Measurements from ENCODE around the gene AJAP1.

AJAP1 gene

GRCh38 chr1:4730078-4730477, 75.7 kb downstream of the AJAP1 start:
- H3K4me3 ChIP-seq (replicated peaks in 1 of 2; ENCODE audit: low read depth in 2 of 2, low read length in 2 of 2), result no peak overlapping the region
- no peak for TF ChIP-seq CTCF (IDR thresholded peaks at IDR 0.05; ENCODE audit: low read depth, low read length)
- no peak for DNase-seq (ENCODE audit: low read depth in 2 of 2)

DNA sequence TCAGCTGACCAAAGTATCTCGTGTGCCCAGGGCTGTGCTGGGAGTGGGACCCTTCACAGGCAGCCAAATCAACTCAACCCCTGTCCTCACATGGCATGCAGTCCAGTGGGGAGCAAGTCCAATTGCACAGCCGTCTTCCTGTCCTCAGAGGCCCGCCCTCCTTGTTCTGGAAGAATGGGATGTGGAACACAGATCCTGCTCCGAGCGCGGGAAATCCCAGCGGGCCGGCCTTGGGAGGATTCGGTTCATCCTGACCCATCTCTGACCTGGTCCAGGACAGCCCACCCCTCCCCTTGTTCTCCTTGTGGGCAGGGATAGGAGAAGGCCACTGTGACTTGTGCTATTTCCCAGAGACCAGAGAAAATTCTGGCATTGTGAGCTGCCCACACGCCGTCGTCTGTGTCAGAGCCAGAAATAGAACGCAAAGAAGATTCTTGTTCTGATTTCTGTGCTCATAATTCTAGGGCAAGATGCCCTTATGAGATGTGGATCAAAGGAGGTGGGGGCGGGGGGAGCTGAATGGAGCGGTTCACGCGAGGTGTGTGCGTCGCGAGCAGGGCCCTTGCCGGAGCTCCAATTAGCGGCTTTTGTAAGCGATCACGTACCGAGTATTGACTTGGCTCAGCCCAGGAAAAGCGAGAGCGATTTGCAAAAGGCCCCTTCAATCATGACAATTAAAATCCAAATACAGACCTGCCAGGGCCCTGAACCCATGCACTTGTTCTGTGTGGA, 79.2 kb downstream of the AJAP1 start:
- no peak for TF ChIP-seq CTCF (IDR thresholded peaks at IDR 0.05; ENCODE audit: low read depth, low read length)
- H3K4me3 ChIP-seq (replicated peaks in 1 of 2; ENCODE audit: low read depth in 2 of 2, low read length in 2 of 2), result no peak overlapping the region
- DNase-seq (ENCODE audit: low read depth in 2 of 2), result no peak

DNA sequence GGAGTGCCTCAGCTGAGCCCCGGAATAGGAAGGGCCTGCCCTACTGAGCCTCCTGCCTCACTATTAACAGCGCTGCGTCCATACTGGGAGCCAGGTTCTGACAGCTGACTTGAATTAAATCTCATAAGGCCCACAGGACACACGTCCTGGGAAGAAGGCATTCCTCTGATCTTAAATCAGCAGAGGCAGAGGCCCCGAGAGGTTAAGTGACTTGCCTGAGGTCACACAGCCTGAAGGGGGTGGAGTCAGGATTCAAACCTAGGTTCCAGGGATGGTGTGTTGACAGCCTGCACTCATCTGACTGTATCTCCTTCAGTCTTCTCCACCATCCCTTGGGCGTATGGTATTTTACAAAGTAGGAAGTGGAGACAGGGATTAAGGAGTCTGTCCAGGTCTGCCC, 79.8 kb downstream of the AJAP1 start:
- no peak for DNase-seq (ENCODE audit: low read depth in 2 of 2)
- no peak for TF ChIP-seq CTCF (IDR thresholded peaks at IDR 0.05; ENCODE audit: low read depth, low read length)
- no peak overlapping the region for H3K4me3 ChIP-seq (replicated peaks in 1 of 2; ENCODE audit: low read depth in 2 of 2, low read length in 2 of 2)

DNA sequence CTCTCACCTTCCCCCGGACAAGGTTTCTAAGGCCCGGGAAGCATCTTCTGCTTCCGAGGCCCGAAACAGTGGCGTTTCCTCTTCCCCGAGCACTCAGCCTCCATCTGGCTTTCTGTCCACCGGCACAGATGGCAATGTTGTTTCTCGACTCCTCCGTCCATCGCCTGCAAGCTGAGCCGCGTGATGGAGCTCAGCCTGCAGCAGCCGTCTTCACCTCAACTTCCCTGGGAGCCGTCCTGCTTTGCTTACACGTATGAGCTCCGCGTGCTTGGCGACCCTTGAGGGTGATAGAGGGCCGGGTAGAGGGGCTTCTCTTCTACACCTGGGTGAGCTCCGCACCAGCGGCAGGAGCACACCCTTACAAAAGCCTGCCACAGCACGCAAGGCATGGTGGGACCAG, 80.4 kb downstream of the AJAP1 start:
- no peak overlapping the region for H3K4me3 ChIP-seq (replicated peaks in 1 of 2; ENCODE audit: low read depth in 2 of 2, low read length in 2 of 2)
- no peak for TF ChIP-seq CTCF (IDR thresholded peaks at IDR 0.05; ENCODE audit: low read depth, low read length)
- DNase-seq (ENCODE audit: low read depth in 2 of 2), result no peak

DNA sequence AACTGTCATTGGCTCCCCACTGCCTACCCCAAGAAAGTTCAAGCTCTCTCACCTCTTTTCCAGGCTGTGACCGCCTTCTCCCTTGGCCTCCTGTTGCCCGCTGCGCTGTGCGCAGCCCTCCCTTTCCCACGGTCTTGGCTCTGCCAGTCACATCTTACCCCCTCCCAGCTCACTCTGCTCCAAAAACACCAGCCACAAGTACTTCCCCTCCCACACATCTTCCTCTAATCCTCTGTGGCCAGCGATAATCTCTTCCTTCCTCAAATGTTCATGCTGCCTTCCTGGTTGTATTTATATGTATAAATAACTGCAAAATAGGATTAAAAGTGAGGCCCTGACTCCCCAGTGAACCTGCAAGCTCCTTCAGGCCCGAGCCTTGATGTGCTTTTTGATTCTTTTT, 81.8 kb downstream of the AJAP1 start:
- DNase-seq (ENCODE audit: low read depth in 2 of 2), result no peak
- no peak for TF ChIP-seq CTCF (IDR thresholded peaks at IDR 0.05; ENCODE audit: low read depth, low read length)
- H3K4me3 ChIP-seq (replicated peaks in 1 of 2; ENCODE audit: low read depth in 2 of 2, low read length in 2 of 2), result no peak overlapping the region

DNA sequence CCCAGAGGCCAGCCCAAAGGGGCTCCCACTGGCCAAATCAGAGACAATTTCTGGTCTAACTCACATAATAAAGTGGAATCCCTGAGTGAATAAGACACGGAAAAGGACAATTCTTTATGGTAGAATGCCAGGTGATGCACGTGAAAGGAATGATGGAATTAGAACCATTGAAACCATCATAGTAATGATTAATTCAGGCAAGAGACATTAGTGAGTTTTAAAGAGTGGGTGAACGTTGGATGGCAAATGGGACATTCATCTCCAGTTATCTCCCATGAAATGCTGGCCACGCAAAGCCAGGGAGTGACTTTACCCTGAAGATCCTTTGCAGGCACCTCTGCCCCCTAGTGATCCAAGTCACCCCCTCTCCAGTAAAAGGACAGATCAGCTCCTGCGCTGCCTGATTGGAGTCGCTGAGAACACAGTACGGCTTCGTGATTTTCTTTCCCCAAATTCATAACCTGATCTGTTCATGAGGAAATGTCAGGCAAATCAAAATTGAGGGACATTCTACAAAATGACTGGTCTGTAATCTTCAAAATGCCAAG, 87.5 kb downstream of the AJAP1 start:
- TF ChIP-seq CTCF (IDR thresholded peaks at IDR 0.05; ENCODE audit: low read depth, low read length), result no peak
- no peak overlapping the region for H3K4me3 ChIP-seq (replicated peaks in 1 of 2; ENCODE audit: low read depth in 2 of 2, low read length in 2 of 2)
- DNase-seq (ENCODE audit: low read depth in 2 of 2), result no peak

All from cardiac fibroblast (primary cell).